Activated T-helper 1 cell treated with Interleukin-2 at 50 U/mL for 16 hours (primary cell): ENCODE results near the gene MICAL1.

Experiments used
- DNase-seq: peaks from one replicate; pipeline ENCODE4 v3.0.0-alpha.2; 2020; ENCODE audit warnings: low read depth

MICAL1 gene

DNA sequence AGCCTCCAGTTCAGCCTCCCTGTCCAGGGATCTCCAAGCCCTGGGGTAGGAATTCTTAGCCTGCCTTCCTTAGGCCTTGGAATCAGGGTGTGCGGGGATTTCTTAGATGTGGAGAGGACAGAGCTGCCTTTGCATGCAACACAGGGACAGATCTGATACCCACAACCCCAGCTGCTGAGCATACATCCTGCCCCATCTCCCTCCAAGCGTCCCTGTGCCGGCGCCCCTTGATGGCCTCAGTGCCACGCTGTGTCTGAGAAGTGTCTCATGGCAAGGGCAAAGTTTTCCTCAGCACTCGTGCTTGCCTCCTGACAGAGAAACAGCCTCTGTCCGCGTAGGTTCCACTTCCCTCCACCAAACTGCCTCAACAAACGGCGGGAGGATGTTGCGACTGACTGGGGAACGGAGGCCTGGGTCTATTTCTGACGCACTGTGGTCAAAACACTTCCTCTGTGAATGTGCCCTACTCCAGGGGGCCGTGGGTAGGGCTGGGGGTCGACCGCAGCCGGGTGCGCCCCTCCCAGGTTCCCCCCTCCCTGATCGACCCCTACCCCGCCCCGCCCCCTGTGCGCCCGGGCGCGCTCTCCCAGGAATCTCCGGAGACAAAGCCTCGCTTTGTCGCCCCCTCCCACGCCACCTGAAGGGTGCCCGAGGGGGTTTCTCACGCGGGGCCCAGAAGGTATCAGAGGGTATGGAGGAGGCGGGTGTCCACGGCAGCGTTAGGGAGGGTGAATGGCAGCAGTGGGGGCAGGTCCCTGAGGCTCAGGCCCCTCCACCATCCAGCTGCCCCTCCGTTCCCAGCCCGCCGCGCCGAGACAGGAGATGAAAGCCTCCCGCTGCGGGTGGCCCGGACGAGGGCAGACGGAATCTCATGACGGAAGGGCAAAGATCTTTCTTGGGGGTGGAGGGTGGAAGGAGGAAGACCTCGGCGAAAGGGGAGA lies 806 bp downstream of the MICAL1 start:
- DNase-seq: peak; percentile 58

- DNase-seq: no peak
Measured at GRCh38 chr6:109453594-109454495, 1.7 kb downstream of the MICAL1 start.

- DNase-seq: no peak
Measured at GRCh38 chr6:109453156-109453555, 2.4 kb downstream of the MICAL1 start.

- DNase-seq: no peak
Measured at GRCh38 chr6:109452181-109452580, 3.4 kb downstream of the MICAL1 start.

DNA sequence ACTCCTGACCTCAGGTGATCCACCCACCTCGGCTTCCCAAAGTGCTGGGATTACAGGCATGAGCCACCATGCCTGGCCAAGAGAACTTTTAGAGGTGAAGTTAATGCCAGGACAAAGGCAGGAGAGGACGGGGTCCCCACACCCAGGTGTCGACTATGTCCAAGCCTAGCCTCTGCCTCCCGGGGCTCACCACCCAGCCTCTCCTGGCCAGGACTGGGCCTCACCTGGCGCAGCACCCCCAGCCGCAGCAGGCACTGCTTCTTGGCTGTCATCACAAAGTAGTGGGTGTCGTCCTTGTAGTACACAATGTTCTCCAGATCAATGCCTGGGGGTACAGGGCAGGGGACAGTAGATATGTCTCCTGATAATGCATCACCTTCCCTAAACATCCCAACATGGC lies 4.2 kb downstream of the MICAL1 start:
- DNase-seq: no peak

DNA sequence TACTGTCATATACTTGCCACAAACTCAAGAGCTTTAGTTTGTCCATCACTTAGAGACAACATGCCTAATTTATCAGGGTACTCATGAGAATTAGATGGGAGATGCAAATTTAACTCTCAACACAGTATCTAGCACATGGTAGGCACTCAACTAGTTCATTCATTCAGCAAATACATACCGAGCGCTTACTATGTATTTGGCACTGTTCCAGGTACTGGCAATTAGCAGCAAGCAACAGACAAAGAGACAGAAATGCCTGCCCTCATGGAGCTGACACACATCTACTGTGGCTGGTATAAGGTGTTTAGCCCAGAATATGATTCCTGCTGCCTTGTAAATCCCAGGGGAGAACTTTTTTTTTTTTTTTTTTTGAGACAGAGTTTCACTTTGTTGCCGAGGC lies 4.8 kb downstream of the MICAL1 start:
- DNase-seq: no peak

- no peak for DNase-seq
Measured at GRCh38 chr6:109449795-109450673, 5.5 kb downstream of the MICAL1 start.

DNA sequence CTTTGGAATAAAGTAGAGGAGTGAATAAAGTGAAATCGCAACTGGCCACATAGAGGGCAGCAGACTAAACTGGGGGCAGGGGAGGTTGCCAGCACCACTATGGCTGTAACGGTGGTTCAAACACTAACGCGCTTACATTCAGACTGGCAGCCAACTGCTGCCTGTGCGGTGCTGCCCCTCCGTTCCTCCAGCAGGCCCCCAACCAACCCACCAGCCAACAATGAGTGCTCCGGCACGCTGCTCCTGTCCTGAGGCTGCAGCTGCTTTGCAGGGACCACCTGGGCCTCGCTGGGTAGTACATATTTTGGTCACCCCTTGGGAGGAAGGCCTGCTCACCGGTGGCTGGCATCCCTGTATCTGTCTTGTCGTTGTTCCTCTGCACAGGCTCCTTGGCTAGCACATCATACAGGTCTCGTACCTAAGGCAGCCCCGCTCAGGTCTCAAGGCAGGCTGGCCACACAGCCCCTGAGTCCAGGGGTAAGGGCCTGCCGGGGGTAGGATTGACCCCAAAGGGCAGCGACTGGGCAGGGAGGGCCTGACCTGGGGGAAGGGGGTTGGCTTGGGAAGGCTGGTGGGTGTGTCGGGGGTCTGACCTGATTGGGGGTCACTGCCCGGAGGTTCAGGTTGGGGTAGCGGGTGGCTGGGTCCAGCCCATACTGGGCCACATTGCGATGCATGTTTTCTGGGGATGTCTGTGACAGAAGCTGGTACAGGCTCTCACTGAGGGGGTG lies 6.3 kb downstream of the MICAL1 start:
- no peak for DNase-seq

DNA sequence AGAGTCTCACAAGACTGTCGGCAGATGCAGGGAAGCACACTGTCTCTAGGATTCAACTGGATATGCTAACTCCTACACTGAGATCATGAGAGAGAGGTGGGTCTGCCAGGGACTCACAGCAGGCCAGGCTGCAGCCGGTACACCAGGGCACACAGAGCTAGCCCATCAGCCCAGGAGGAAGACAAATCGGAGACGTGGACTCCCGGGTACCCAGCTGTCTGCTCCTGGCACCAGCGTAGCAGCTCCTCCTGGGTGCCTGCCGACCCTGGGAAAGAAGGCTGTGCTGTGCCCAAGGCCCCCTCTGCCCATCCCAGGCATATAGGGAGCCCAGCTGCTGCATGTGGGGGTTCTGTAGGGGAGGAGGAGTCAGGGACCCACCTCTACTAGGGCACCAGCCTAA lies 7.0 kb downstream of the MICAL1 start:
- no peak for DNase-seq

GRCh38 chr6:109447878-109448555 lies 7.6 kb downstream of the MICAL1 start:
- no peak for DNase-seq

DNA sequence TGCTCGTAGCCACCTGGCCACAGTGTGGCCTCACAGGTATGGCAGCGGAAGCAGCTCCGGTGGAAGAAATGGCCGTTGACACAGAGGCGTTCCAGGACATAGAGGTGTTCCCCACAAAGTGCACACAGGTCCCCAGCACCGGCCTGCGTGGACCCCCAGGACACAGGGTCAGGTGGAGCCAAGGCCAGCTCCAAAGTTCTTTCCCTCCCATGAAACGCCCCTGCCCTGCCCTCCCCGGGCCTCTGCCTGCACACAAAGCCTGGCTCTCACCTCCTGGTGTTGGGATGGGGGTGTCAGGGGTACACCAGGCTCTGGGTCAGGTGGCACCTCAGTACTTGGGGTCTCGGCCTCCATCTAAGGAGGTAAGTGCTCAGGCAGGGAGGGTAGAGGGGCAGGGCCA lies 8.5 kb downstream of the MICAL1 start:
- DNase-seq: no peak

DNA sequence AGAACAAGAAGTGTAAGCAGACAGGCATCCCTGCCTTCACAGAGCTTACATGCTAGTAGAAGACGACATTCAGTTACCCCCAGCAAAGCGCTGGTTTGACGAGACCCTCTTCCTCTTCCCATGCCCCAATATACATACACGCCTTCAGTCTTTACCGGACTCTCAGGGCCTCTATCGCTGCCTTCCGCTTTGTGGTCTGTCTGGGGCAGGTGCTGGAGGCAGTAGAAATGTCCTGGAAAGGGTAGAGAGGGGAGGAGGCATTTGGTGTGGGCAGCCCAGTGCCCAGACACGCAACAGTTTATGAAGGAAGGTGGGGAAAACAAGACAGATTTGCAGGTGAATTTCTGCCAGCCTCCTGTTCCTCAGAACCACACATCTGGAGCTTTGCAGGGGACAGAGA lies 9.0 kb downstream of the MICAL1 start:
- DNase-seq: no peak

- no peak for DNase-seq
Measured at GRCh38 chr6:109446072-109446471, 9.5 kb downstream of the MICAL1 start.

DNA sequence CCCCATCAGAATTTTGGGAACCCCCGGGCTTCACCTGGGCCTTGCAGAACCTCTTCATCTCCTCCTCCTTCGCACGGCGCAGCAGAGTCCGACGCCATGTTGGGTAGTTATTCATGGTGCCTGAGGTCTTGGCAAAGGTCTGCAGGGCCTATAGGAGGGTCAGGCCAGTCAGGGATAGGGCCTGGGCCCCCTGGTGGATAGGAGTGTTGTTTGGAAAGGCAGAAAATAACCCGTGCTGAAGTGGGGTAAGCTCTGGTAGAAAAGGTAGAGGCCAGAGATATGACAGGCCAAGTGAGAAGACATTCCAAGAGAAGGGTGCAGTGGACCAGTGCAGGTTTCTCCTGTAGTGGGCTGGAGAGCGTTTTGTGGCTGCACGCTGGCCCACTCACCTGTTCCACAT lies 10.2 kb downstream of the MICAL1 start:
- DNase-seq: no peak

DNA sequence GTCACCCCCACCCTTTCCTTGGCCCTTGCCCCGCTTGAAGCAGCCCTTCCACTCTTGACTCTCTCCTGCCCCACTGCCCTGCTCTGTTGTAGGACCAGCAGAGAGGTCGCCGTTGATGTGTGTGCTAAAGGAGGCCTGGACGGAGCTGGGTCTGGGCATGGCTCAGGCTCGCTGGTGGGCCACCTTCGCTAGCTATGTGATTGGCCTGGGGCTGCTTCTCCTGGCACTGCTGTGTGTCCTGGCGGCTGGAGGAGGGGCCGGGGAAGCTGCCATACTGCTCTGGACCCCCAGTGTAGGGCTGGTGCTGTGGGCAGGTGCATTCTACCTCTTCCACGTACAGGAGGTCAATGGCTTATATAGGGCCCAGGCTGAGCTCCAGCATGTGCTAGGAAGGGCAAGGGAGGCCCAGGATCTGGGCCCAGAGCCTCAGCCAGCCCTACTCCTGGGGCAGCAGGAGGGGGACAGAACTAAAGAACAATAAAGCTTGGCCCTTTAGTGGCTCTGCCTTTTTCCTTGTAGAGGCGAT lies 12.1 kb downstream of the MICAL1 start:
- DNase-seq: no peak

- no peak for DNase-seq
Measured at GRCh38 chr6:109442393-109442924, 13.1 kb downstream of the MICAL1 start.

- no peak for DNase-seq
Measured at GRCh38 chr6:109441069-109441816, 14.3 kb downstream of the MICAL1 start.

DNA sequence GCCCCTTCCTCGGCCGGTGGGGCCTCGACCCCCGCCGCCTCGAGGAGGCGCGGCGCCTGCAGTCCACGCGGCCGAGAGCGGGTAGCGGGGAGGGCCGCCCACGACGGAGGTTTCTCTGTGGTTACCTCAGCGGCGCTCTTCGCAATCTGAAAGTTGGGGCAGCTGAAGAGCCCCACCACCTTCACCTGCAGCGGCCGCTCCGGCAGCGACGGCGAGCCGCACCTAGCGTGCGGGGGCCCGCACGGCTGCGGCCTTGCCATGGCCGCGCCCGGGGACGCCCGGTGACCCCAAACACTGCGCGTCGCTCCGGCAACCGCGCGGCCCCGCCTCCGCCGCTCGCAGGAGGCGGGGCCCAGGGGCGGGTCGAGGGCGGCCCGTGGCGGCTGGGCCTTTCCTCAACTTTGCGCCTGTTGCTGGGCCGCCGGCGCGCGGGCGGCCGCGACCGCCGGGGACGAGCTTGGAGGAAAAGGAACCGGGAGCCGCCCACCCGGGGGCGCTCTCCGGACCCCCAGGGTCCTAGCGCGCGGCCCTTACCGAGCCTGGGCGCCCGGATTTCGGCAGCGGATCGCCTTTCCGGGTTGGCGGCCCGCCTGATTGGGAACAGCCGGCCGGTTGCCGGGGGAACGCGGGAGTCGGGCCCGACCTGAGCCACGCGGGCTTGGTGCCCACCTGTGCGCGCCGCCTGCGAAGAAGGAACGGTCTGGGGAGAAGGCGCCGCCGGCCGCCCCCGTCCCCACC lies 15.1 kb downstream of the MICAL1 start, which contains the start of the genes PPIL6 and SMPD2:
PPIL6 (minus strand) TSS at position 298 of the 738 bp plus-strand sequence; CDS start at position 260, 38 bp downstream.
SMPD2 (plus strand) TSS at position 394 of the 738 bp plus-strand sequence. CDS start 398 bp downstream, outside the sequence.
- DNase-seq: peak; percentile 70
